Measurements from ENCODE around the gene LMTK2.

DNA sequence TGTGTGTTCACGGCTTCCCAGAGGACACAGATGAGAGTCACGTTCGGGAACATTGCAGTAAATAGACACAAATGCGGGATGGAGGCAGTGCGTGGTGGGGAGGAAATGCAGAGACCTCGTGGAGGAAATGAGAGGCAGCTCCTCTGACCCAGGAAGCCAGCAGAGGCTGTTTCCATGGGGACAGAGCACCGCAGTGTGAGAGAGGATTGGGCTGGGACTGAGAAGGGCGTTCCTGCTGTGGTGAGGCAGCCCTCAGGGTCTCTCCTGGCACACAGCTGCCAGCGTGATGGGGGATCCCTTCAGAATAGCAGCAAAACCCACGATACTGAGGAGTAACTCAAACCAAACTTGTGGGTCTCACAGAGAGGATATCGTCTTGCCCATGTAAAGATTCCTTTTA is 82.9 kb downstream of the LMTK2 start:
- TF ChIP-seq RAD21 (conservative IDR thresholded peaks at IDR 0.05) (no peak), EP300 (conservative IDR thresholded peaks at IDR 0.05; ENCODE audit: poor library complexity, severe bottlenecking) (no peak), TAF1 (IDR thresholded peaks at IDR 0.05; ENCODE audit: low read depth) (no peak), EZH2 (IDR thresholded peaks at IDR 0.05; ENCODE audit: borderline replicate concordance, insufficient read depth, low read length, poor library complexity, severe bottlenecking) (no peak), SMC3 (conservative IDR thresholded peaks at IDR 0.05; ENCODE audit: poor library complexity) (no peak), POLR2AphosphoS5 (IDR thresholded peaks at IDR 0.05) (no peak), MXI1 (conservative IDR thresholded peaks at IDR 0.05; ENCODE audit: poor library complexity, severe bottlenecking) (no peak)
- TF ChIP-seq, protein P1, sequence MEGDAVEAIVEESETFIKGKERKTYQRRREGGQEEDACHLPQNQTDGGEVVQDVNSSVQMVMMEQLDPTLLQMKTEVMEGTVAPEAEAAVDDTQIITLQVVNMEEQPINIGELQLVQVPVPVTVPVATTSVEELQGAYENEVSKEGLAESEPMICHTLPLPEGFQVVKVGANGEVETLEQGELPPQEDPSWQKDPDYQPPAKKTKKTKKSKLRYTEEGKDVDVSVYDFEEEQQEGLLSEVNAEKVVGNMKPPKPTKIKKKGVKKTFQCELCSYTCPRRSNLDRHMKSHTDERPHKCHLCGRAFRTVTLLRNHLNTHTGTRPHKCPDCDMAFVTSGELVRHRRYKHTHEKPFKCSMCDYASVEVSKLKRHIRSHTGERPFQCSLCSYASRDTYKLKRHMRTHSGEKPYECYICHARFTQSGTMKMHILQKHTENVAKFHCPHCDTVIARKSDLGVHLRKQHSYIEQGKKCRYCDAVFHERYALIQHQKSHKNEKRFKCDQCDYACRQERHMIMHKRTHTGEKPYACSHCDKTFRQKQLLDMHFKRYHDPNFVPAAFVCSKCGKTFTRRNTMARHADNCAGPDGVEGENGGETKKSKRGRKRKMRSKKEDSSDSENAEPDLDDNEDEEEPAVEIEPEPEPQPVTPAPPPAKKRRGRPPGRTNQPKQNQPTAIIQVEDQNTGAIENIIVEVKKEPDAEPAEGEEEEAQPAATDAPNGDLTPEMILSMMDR (IDR thresholded peaks at IDR 0.05; ENCODE audit: poor library complexity, severe bottlenecking) = no peak
- TF ChIP-seq, protein P2, sequence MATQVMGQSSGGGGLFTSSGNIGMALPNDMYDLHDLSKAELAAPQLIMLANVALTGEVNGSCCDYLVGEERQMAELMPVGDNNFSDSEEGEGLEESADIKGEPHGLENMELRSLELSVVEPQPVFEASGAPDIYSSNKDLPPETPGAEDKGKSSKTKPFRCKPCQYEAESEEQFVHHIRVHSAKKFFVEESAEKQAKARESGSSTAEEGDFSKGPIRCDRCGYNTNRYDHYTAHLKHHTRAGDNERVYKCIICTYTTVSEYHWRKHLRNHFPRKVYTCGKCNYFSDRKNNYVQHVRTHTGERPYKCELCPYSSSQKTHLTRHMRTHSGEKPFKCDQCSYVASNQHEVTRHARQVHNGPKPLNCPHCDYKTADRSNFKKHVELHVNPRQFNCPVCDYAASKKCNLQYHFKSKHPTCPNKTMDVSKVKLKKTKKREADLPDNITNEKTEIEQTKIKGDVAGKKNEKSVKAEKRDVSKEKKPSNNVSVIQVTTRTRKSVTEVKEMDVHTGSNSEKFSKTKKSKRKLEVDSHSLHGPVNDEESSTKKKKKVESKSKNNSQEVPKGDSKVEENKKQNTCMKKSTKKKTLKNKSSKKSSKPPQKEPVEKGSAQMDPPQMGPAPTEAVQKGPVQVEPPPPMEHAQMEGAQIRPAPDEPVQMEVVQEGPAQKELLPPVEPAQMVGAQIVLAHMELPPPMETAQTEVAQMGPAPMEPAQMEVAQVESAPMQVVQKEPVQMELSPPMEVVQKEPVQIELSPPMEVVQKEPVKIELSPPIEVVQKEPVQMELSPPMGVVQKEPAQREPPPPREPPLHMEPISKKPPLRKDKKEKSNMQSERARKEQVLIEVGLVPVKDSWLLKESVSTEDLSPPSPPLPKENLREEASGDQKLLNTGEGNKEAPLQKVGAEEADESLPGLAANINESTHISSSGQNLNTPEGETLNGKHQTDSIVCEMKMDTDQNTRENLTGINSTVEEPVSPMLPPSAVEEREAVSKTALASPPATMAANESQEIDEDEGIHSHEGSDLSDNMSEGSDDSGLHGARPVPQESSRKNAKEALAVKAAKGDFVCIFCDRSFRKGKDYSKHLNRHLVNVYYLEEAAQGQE (IDR thresholded peaks at IDR 0.05; ENCODE audit: borderline replicate concordance) = no peak

Measured in neural cell (in vitro differentiated cells).